H9 (cell line): ENCODE results near the gene ARSG. TPM values are rescaled to one million over a fixed set of nuclear protein-coding genes. Genes with fewer than 3 reads are reported as not detected.
"Not testable (repeated sequence)": the region's sequence is repeated elsewhere in the genome, so short reads cannot be mapped to it uniquely, and the experiment has no call there.

Experiments
- DNase-seq: peaks from one replicate; pipeline ENCODE4 v3.0.0-alpha.2; 2017
- H2AFZ ChIP-seq: one replicate; pipeline ENCODE4 v1.6.1; 2013; ENCODE audit warnings: mild to moderate bottlenecking, low read length, control low read depth, moderate library complexity
- H2AK5ac ChIP-seq: 2 replicates; pipeline ENCODE4 v1.6.1; 2013; ENCODE audit warnings: low read length, control low read depth, mixed read lengths; ENCODE audit not compliant: insufficient read length
- H2BK120ac ChIP-seq: one replicate; pipeline ENCODE4 v1.6.1; 2013; ENCODE audit warnings: low read depth, mild to moderate bottlenecking, low read length, control low read depth, inconsistent platforms; ENCODE audit not compliant: poor library complexity, severe bottlenecking
- H2BK12ac ChIP-seq: 2 replicates; pipeline ENCODE4 v1.6.1; 2013; ENCODE audit warnings: low read length, control low read depth, mixed read lengths, low read depth; ENCODE audit not compliant: insufficient read length
- H2BK15ac ChIP-seq: 2 replicates; pipeline ENCODE4 v1.6.1; 2013; ENCODE audit warnings: low read depth, low read length, control low read depth
- H2BK20ac ChIP-seq: one replicate; pipeline ENCODE4 v1.6.1; 2013; ENCODE audit warnings: low read depth, mild to moderate bottlenecking, low read length, control low read depth, inconsistent platforms; ENCODE audit not compliant: poor library complexity, severe bottlenecking
- H2BK5ac ChIP-seq: 2 replicates; pipeline ENCODE4 v1.6.1; 2013; ENCODE audit warnings: low read length, control low read depth, mixed read lengths; ENCODE audit not compliant: insufficient read length
- H3K14ac ChIP-seq: 2 replicates; pipeline ENCODE4 v1.6.1; 2013; ENCODE audit warnings: low read length, control low read depth; ENCODE audit not compliant: insufficient read depth
- H3K18ac ChIP-seq: 2 replicates; pipeline ENCODE4 v1.6.1; 2013; ENCODE audit warnings: low read depth, mild to moderate bottlenecking, mixed read lengths, low read length, control low read depth; ENCODE audit not compliant: insufficient read length
- H3K23ac ChIP-seq: 2 replicates; pipeline ENCODE4 v1.6.1; 2013; ENCODE audit warnings: low read length, control low read depth, mixed read lengths, low read depth; ENCODE audit not compliant: insufficient read length
- H3K23me2 ChIP-seq: 2 replicates; pipeline ENCODE4 v1.6.1; 2013; ENCODE audit warnings: low read depth, mild to moderate bottlenecking, mixed read lengths, low read length, control low read depth; ENCODE audit not compliant: insufficient read length, poor library complexity, severe bottlenecking
- H3K27ac ChIP-seq: 2 replicates; pipeline ENCODE4 v1.5.1; 2013; ENCODE audit warnings: low read length, control low read depth, mixed read lengths, low read depth; ENCODE audit not compliant: insufficient read length
- H3K27me3 ChIP-seq: 2 replicates; pipeline ENCODE4 v1.6.1; 2013; ENCODE audit warnings: low read length, control low read depth, inconsistent platforms; ENCODE audit not compliant: insufficient read depth
- H3K4ac ChIP-seq: 2 replicates; pipeline ENCODE4 v1.6.1; 2013; ENCODE audit warnings: low read depth, mild to moderate bottlenecking, control low read depth, inconsistent platforms, low read length, moderate library complexity
- H3K4me1 ChIP-seq: 2 replicates; pipeline ENCODE4 v1.6.1; 2013; ENCODE audit warnings: low read length, control low read depth, inconsistent platforms; ENCODE audit not compliant: insufficient read depth
- H3K4me2 ChIP-seq: 2 replicates; pipeline ENCODE4 v1.6.1; 2013; ENCODE audit warnings: low read length, control low read depth, mixed read lengths; ENCODE audit not compliant: insufficient read length, insufficient read depth
- H3K56ac ChIP-seq: 2 replicates; pipeline ENCODE4 v1.6.1; 2013; ENCODE audit warnings: low read depth, mild to moderate bottlenecking, mixed read lengths, low read length, control low read depth; ENCODE audit not compliant: insufficient read length
- H3K79me1 ChIP-seq: 2 replicates; pipeline ENCODE4 v1.6.1; 2013; ENCODE audit warnings: low read depth, mild to moderate bottlenecking, moderate library complexity, low read length, control low read depth, inconsistent platforms; ENCODE audit not compliant: insufficient read depth, poor library complexity, severe bottlenecking
- H3K79me2 ChIP-seq: 2 replicates; pipeline ENCODE4 v1.6.1; 2013; ENCODE audit warnings: low read length, control low read depth, inconsistent platforms; ENCODE audit not compliant: insufficient read depth
- H3K9ac ChIP-seq: 2 replicates; pipeline ENCODE4 v1.6.1; 2013; ENCODE audit warnings: low read length, control low read depth, mixed read lengths; ENCODE audit not compliant: insufficient read length; ENCODE audit errors: extremely low read depth
- H3K9me3 ChIP-seq: one replicate; pipeline ENCODE4 v1.6.1; 2013; ENCODE audit warnings: low read depth, low read length, inconsistent platforms; ENCODE audit not compliant: control insufficient read depth
- H3T11ph ChIP-seq: one replicate; pipeline ENCODE4 v1.6.1; 2013; ENCODE audit warnings: mild to moderate bottlenecking, low read length, control low read depth, inconsistent platforms
- H4K20me1 ChIP-seq: one replicate; pipeline ENCODE4 v1.6.1; 2013; ENCODE audit not compliant: control insufficient read depth, insufficient read length, insufficient read depth
- H4K5ac ChIP-seq: 2 replicates; pipeline ENCODE4 v1.6.1; 2013; ENCODE audit warnings: low read depth, mild to moderate bottlenecking, mixed read lengths, low read length, control low read depth; ENCODE audit not compliant: insufficient read length
- H4K8ac ChIP-seq: replicated peaks from 2 replicates; pipeline ENCODE4 v1.6.1; 2013; ENCODE audit warnings: low read length, control low read depth, mixed read lengths, low read depth; ENCODE audit not compliant: insufficient read length
- H4K91ac ChIP-seq: 2 replicates; pipeline ENCODE4 v1.6.1; 2013; ENCODE audit warnings: low read depth, mild to moderate bottlenecking, moderate library complexity, mixed read lengths, low read length, control low read depth; ENCODE audit not compliant: insufficient read length
- H3K27ac Mint-ChIP-seq, 3 experiments: 2 replicates in 2 of 3; 3 replicates in 1 of 3; pipeline ENCODE4 v1.8.0; 2020 to 2021; ENCODE audit warnings: mixed read lengths in 3 of 3, mild to moderate bottlenecking in 1 of 3, moderate library complexity in 1 of 3
- H3K27me3 Mint-ChIP-seq: 2 replicates; pipeline ENCODE4 v1.8.0; 2021; ENCODE audit warnings: low read depth, mild to moderate bottlenecking, moderate library complexity, mixed read lengths
- H3K36me3 Mint-ChIP-seq, 3 experiments: 2 replicates in 2 of 3; 3 replicates in 1 of 3; pipeline ENCODE4 v1.8.0; 2020 to 2021; ENCODE audit warnings: low read depth in 3 of 3, mixed read lengths in 3 of 3; ENCODE audit not compliant: insufficient read depth in 1 of 3
- H3K4me1 Mint-ChIP-seq, 2 experiments: 2 replicates each; pipeline ENCODE4 v1.8.0; 2020; ENCODE audit warnings: mixed read lengths in 2 of 2
- H3K4me3 Mint-ChIP-seq, 2 experiments: 2 replicates in 1 of 2; 3 replicates in 1 of 2; pipeline ENCODE4 v1.8.0; 2020 to 2021; ENCODE audit warnings: mild to moderate bottlenecking in 2 of 2, mixed read lengths in 2 of 2, moderate library complexity in 1 of 2
- H3K9me3 Mint-ChIP-seq, 2 experiments: 2 replicates in 1 of 2; 3 replicates in 1 of 2; pipeline ENCODE4 v1.8.0; 2020; ENCODE audit warnings: mild to moderate bottlenecking in 2 of 2, mixed read lengths in 2 of 2, moderate library complexity in 1 of 2
- WGBS: extraction: QIAGEN DNeasy Blood & Tissue Kit; methylation state at CpG from one replicate; pipeline ENCODE4 v1.1.7; 2013; ENCODE audit warnings: missing lambda C conversion rate, low lambda C conversion rate, mixed read lengths; ENCODE audit not compliant: insufficient read length; ENCODE audit errors: extremely low coverage; 5-methylcytosine and 5-hydroxymethylcytosine counted together
- total RNA-seq: library from RNA; stranded (reverse); gene quantifications from 2 replicates; pipeline ENCODE4 v1.2.1, GENCODE V29; 2021

Gene ARSG
- total RNA-seq, 1 experiment from 2014 or later = 3.6 TPM

- not testable (repeated sequence) for H3K23me2 ChIP-seq, H3K4me2 ChIP-seq, H2BK5ac ChIP-seq, H3K4me3 Mint-ChIP-seq, H2AFZ ChIP-seq, H3K18ac ChIP-seq, H3K23ac ChIP-seq, H3K27me3 ChIP-seq, H2BK12ac ChIP-seq, H3K27ac Mint-ChIP-seq, H2BK20ac ChIP-seq, H3K79me1 ChIP-seq, H4K91ac ChIP-seq, H3K56ac ChIP-seq, H3K4me1 Mint-ChIP-seq, H3T11ph ChIP-seq, H3K14ac ChIP-seq, H2AK5ac ChIP-seq, H4K8ac ChIP-seq, H2BK120ac ChIP-seq, H3K36me3 Mint-ChIP-seq, H4K5ac ChIP-seq, H4K20me1 ChIP-seq, H3K9ac ChIP-seq, H3K9me3 ChIP-seq, H3K4me1 ChIP-seq, H3K79me2 ChIP-seq, H3K27me3 Mint-ChIP-seq, DNase-seq, H2BK15ac ChIP-seq, H3K4ac ChIP-seq, H3K27ac ChIP-seq
- no CpG with 5 or more reads among the region's 1 CpG for WGBS
- H3K9me3 Mint-ChIP-seq = peaks cover 24 to 33% of the 10 kb centered on the region in 2 experiments
These were observed 116.4 kb downstream of the ARSG start for GRCh38 chr17:68407656-68408055.

GRCh38 chr17:68413597-68414560 lies 122.6 kb downstream of the ARSG start:
- H3K18ac ChIP-seq, H4K91ac ChIP-seq, H2AFZ ChIP-seq, H4K8ac ChIP-seq, H3K4me2 ChIP-seq, H3K14ac ChIP-seq, H3K4me1 ChIP-seq, H4K5ac ChIP-seq, H3K79me1 ChIP-seq, H3K27me3 ChIP-seq, H3K56ac ChIP-seq, H3K4me1 Mint-ChIP-seq, H2AK5ac ChIP-seq, H3K4ac ChIP-seq, H2BK15ac ChIP-seq, H3K9me3 ChIP-seq, DNase-seq, H2BK20ac ChIP-seq, H2BK12ac ChIP-seq, H3K9ac ChIP-seq, H4K20me1 ChIP-seq, H3K23ac ChIP-seq, H3K23me2 ChIP-seq, H3K79me2 ChIP-seq, H3K27ac ChIP-seq, H2BK120ac ChIP-seq, H3T11ph ChIP-seq, H2BK5ac ChIP-seq: not testable (repeated sequence)
- no CpG with 5 or more reads among the region's 34 CpGs for WGBS
- peaks cover 13% of the 10 kb centered on the region for H3K27me3 Mint-ChIP-seq
- H3K27ac Mint-ChIP-seq = peak overlapping the region in 1 of 3 experiments; percentile 91; a peak in 1 of 7 replicates
- peaks cover 14 to 31% (median 17%) of the 10 kb centered on the region in 3 experiments for H3K36me3 Mint-ChIP-seq
- H3K4me3 Mint-ChIP-seq = peak overlapping the region; percentile 86 to 89
- H3K9me3 Mint-ChIP-seq = peaks cover 31 to 43% of the 10 kb centered on the region in 2 experiments
